ENCODE data around the gene UGT3A2.
"Not testable (repeated sequence)": the region's sequence is repeated elsewhere in the genome, so short reads cannot be mapped to it uniquely, and the experiment has no call there.

UGT3A2 gene

DNA sequence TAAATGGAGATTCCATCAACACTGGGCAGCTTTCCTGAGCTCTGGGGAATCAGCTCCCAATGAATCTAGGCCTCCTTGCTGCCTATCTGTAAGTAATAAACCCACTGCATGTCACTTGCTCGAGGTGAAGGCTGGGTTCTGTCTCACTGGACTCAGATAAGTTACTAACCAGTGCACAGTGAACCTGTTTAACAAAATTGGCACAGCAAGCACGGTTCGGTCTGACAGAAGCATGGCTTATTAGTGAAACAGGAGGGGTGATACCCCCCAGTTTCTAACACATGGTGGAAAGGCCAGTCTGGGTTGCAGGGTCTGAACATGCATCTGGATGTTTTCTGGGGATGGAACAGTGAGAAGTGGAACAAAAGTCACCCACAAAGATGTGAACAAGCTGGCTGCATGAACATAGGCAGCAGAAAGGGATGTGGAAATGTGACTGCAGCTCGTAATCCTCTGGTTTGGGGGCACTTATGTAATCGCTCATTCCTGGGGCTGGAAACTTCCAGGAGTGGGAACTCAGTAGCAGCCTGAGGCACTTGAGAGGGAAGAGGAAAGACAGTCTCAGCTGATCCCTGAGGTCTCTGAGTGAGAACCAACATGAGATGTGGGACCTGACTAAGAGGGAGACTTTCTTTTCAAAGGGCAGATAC, 37.7 kb downstream of the UGT3A2 start:
- no peak overlapping the region for H3K4me2 ChIP-seq (ENCODE audit: low read length)

DNA sequence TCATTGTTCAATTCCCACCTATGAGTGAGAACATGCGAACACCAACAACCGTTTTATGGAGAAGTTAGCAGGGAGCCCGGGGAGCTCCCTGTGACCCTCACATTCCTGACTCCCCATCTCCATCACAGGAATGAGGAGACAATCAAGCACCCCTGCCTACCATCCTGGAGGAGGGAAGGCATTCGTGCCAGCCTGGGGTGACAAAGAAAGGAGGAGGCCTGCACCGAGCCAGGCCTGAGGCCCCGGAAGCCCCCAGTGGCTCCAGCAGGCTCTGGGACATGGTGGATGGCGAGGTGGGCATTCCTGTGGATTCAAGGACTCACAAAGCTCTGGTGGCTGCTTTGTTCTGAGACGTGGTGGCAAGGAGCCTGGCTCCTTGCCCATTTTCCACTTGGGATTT, 39.0 kb downstream of the UGT3A2 start:
- Histone ChIP-seq H3F3A (ENCODE audit: control insufficient read depth, insufficient read depth) (no peaks in the 10 kb centered on the region), H3K4me2 (ENCODE audit: low read length) (no peak overlapping the region), H3K36me3 (ENCODE audit: control insufficient read depth, low read length) (no peaks in the 10 kb centered on the region), H3K27ac (ENCODE audit: low read depth, low read length) (no peak overlapping the region), H3K79me2 (ENCODE audit: control insufficient read depth, low read length) (no peaks in the 10 kb centered on the region), H3K4me3 (ENCODE audit: low read length) (no peak overlapping the region), H3K4me1 (ENCODE audit: control insufficient read depth, low read length) (no peaks in the 10 kb centered on the region), H4K20me1 (ENCODE audit: control insufficient read depth, insufficient read depth, low read depth, low read length) (no peaks in the 10 kb centered on the region), H3K9me3 (ENCODE audit: control insufficient read depth, insufficient read depth, low read length) (no peaks in the 10 kb centered on the region), H3K9me2 (replicated peaks; ENCODE audit: control insufficient read depth, low read length) (no peaks in the 10 kb centered on the region), H3K27me3 (ENCODE audit: control insufficient read depth, low read length) (no peaks in the 10 kb centered on the region)
- TF ChIP-seq EZH2phosphoT487 (IDR thresholded peaks at IDR 0.05; ENCODE audit: borderline replicate concordance, low read length), result no peak
- TF ChIP-seq, protein P1, sequence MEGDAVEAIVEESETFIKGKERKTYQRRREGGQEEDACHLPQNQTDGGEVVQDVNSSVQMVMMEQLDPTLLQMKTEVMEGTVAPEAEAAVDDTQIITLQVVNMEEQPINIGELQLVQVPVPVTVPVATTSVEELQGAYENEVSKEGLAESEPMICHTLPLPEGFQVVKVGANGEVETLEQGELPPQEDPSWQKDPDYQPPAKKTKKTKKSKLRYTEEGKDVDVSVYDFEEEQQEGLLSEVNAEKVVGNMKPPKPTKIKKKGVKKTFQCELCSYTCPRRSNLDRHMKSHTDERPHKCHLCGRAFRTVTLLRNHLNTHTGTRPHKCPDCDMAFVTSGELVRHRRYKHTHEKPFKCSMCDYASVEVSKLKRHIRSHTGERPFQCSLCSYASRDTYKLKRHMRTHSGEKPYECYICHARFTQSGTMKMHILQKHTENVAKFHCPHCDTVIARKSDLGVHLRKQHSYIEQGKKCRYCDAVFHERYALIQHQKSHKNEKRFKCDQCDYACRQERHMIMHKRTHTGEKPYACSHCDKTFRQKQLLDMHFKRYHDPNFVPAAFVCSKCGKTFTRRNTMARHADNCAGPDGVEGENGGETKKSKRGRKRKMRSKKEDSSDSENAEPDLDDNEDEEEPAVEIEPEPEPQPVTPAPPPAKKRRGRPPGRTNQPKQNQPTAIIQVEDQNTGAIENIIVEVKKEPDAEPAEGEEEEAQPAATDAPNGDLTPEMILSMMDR (IDR thresholded peaks at IDR 0.05; ENCODE audit: low read depth, low read length, poor library complexity, severe bottlenecking), result no peak

More for the DNA sequence above, 37.7 kb downstream of the UGT3A2 start:
- Histone ChIP-seq H3K9me2 (replicated peaks; ENCODE audit: control insufficient read depth, low read length) (no peaks in the 10 kb centered on the region), H3K79me2 (ENCODE audit: control insufficient read depth, low read length) (no peaks in the 10 kb centered on the region), H4K20me1 (ENCODE audit: control insufficient read depth, insufficient read depth, low read depth, low read length) (no peaks in the 10 kb centered on the region), H3K27ac (ENCODE audit: low read depth, low read length) (no peak overlapping the region), H3K36me3 (ENCODE audit: control insufficient read depth, low read length) (no peaks in the 10 kb centered on the region), H3K4me3 (ENCODE audit: low read length) (no peak overlapping the region), H3K9me3 (ENCODE audit: control insufficient read depth, insufficient read depth, low read length) (no peaks in the 10 kb centered on the region), H3F3A (ENCODE audit: control insufficient read depth, insufficient read depth) (no peaks in the 10 kb centered on the region), H3K27me3 (ENCODE audit: control insufficient read depth, low read length) (no peaks in the 10 kb centered on the region), H3K4me1 (ENCODE audit: control insufficient read depth, low read length) (no peaks in the 10 kb centered on the region)
- TF ChIP-seq, protein P1 (IDR thresholded peaks at IDR 0.05; ENCODE audit: low read depth, low read length, poor library complexity, severe bottlenecking), result no peak

DNA sequence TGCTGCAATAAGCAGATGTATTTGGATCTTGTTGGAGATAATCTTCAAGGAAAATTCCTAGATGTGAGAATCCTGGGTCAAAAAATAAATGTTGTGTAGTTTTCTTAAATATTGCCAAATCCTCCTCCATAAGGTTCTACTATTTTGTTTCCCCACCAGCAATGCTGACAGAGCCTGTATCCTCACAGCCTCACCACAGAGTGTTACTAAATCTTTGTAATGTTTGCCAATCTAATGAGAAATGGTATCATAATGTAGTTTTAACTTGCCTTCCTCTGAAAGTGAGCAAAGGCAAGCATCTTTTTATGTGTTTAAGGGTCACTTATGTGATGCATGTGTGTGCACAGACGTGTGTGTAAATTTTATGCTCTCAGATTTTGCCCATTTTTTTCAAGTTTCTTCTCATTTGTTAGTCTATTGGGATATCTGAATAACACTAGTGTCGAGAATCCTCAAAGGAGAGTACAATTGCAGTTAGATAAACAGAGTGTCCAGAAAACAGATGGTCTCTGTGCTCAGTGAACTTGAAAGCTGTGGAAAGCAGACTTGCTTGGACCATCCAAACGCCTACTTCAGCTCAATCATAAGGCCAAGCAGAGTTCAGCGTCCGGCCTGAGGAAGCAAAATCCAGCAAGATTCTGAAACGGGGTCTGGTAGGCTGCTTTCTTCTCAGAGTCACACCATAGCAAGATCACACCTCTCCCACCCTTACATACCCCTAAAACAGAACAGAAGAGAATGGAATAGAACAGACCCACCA, 39.8 kb downstream of the UGT3A2 start:
- Histone ChIP-seq H3K4me2 (ENCODE audit: low read length) (no peak overlapping the region), H3K9me2 (replicated peaks; ENCODE audit: control insufficient read depth, low read length) (no peaks in the 10 kb centered on the region), H3K27ac (ENCODE audit: low read depth, low read length) (no peak overlapping the region), H3K4me1 (ENCODE audit: control insufficient read depth, low read length) (no peaks in the 10 kb centered on the region), H3K27me3 (ENCODE audit: control insufficient read depth, low read length) (no peaks in the 10 kb centered on the region), H3K4me3 (ENCODE audit: low read length) (no peak overlapping the region), H3K36me3 (ENCODE audit: control insufficient read depth, low read length) (no peaks in the 10 kb centered on the region), H3K79me2 (ENCODE audit: control insufficient read depth, low read length) (no peaks in the 10 kb centered on the region), H3F3A (ENCODE audit: control insufficient read depth, insufficient read depth) (no peaks in the 10 kb centered on the region), H4K20me1 (ENCODE audit: control insufficient read depth, insufficient read depth, low read depth, low read length) (no peaks in the 10 kb centered on the region), H3K9me3 (ENCODE audit: control insufficient read depth, insufficient read depth, low read length) (no peaks in the 10 kb centered on the region)
- TF ChIP-seq, protein P1 (IDR thresholded peaks at IDR 0.05; ENCODE audit: low read depth, low read length, poor library complexity, severe bottlenecking), result no peak
- TF ChIP-seq EZH2phosphoT487 (IDR thresholded peaks at IDR 0.05; ENCODE audit: borderline replicate concordance, low read length), result no peak

DNA sequence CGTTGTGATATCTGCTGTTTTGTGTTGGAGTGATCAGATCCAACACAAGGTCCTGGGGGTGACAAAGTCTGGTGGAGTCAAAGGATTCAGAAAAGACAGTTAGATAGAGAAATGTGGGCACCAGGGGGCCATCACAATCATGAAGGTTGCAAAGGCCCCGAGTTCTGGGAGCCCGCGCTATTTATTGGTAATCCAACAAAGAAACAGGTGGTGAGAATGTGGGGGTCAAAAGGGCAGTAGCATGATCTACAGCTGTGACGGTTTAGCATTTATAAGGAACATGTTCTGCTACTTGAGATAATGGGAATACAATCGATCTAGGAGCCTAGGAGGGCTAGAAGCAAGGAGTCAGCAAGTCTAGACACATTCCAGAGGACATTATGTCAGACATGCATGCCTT, 44.4 kb downstream of the UGT3A2 start:
- H3K27me3 ChIP-seq (ENCODE audit: control insufficient read depth, low read length); H3K79me2 ChIP-seq (ENCODE audit: control insufficient read depth, low read length); H3K4me1 ChIP-seq (ENCODE audit: control insufficient read depth, low read length); H4K20me1 ChIP-seq (ENCODE audit: control insufficient read depth, insufficient read depth, low read depth, low read length); H3K4me3 ChIP-seq (ENCODE audit: low read length); H3F3A ChIP-seq (ENCODE audit: control insufficient read depth, insufficient read depth); H3K9me3 ChIP-seq (ENCODE audit: control insufficient read depth, insufficient read depth, low read length); H3K27ac ChIP-seq (ENCODE audit: low read depth, low read length); H3K36me3 ChIP-seq (ENCODE audit: control insufficient read depth, low read length); H3K4me2 ChIP-seq (ENCODE audit: low read length); H3K9me2 ChIP-seq (replicated peaks; ENCODE audit: control insufficient read depth, low read length): not testable (repeated sequence)

DNA sequence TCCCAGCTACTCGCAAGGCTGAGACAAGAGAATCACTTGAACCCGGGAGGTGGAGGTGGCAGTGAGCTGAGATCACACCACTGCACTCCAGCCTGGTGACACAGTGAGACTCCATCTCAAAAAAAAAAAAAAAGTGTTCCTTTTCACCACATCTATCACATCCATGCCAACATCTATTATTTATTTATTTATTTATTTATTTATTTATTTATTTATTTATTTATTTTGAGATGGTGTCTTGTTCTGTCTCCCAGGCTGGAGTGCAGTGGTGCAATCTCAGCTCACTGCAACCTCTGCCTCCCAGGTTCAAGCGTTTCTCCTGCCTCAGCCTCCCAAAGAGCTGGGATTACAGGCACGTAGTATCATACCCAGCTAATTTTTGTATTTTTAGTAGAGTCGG, 47.1 kb downstream of the UGT3A2 start:
- not testable (repeated sequence) for H3K4me1 ChIP-seq (ENCODE audit: control insufficient read depth, low read length); H3K9me2 ChIP-seq (replicated peaks; ENCODE audit: control insufficient read depth, low read length); H3K79me2 ChIP-seq (ENCODE audit: control insufficient read depth, low read length); H3K27ac ChIP-seq (ENCODE audit: low read depth, low read length); H3K9me3 ChIP-seq (ENCODE audit: control insufficient read depth, insufficient read depth, low read length); H4K20me1 ChIP-seq (ENCODE audit: control insufficient read depth, insufficient read depth, low read depth, low read length); H3F3A ChIP-seq (ENCODE audit: control insufficient read depth, insufficient read depth); H3K36me3 ChIP-seq (ENCODE audit: control insufficient read depth, low read length); H3K4me2 ChIP-seq (ENCODE audit: low read length); H3K4me3 ChIP-seq (ENCODE audit: low read length); H3K27me3 ChIP-seq (ENCODE audit: control insufficient read depth, low read length)

Measured in DOHH2 (cell line).